Trophoblast cell (in vitro differentiated cells and primary cell): Measurements from ENCODE around the gene MDM1.
A peak's percentile ranks its signal among the peaks of the same experiment; 100 is the strongest.

Source experiments
- DNase-seq, 2 donors: peaks; one replicate each; pipeline ENCODE4 v3.0.0-alpha.2; 2016
- H2AFZ ChIP-seq: 2 replicates; pipeline ENCODE4 v1.6.1; 2013; ENCODE audit warnings: low read length, moderate library complexity, mild to moderate bottlenecking; ENCODE audit not compliant: insufficient read depth, poor library complexity
- H2AK5ac ChIP-seq: 2 replicates; pipeline ENCODE4 v1.6.1; 2013; ENCODE audit warnings: mild to moderate bottlenecking, low read length
- H2BK120ac ChIP-seq: 2 replicates; pipeline ENCODE4 v1.6.1; 2013; ENCODE audit warnings: low read length, mild to moderate bottlenecking, moderate library complexity; ENCODE audit not compliant: insufficient read depth, poor library complexity
- H2BK12ac ChIP-seq: 2 replicates; pipeline ENCODE4 v1.6.1; 2013; ENCODE audit warnings: mild to moderate bottlenecking, low read length, moderate library complexity
- H2BK5ac ChIP-seq: 2 replicates; pipeline ENCODE4 v1.6.1; 2013; ENCODE audit warnings: low read length, low read depth, moderate library complexity, mild to moderate bottlenecking; ENCODE audit not compliant: poor library complexity
- H3K14ac ChIP-seq: 2 replicates; pipeline ENCODE4 v1.6.1; 2013; ENCODE audit warnings: mild to moderate bottlenecking, low read length
- H3K18ac ChIP-seq: 2 replicates; pipeline ENCODE4 v1.6.1; 2013; ENCODE audit warnings: mild to moderate bottlenecking, low read length
- H3K23ac ChIP-seq: 2 replicates; pipeline ENCODE4 v1.6.1; 2013; ENCODE audit warnings: low read length
- H3K27ac ChIP-seq: 2 replicates; pipeline ENCODE4 v1.5.1; 2013; ENCODE audit warnings: low read depth, mild to moderate bottlenecking, inconsistent platforms, low read length, moderate library complexity
- H3K27me3 ChIP-seq: 2 replicates; pipeline ENCODE4 v1.6.1; 2013; ENCODE audit warnings: inconsistent platforms, mild to moderate bottlenecking, low read length, moderate library complexity; ENCODE audit not compliant: insufficient read depth
- H3K36me3 ChIP-seq, 2 experiments: 1 replicate in 1 of 2; 2 replicates in 1 of 2; pipeline ENCODE4 v1.6.1; 2013; ENCODE audit warnings: low read length in 2 of 2, mild to moderate bottlenecking in 2 of 2, moderate library complexity in 1 of 2; ENCODE audit not compliant: insufficient read depth in 2 of 2, control insufficient read depth in 1 of 2
- H3K4ac ChIP-seq: 2 replicates; pipeline ENCODE4 v1.6.1; 2013; ENCODE audit warnings: low read depth, mild to moderate bottlenecking, low read length, moderate library complexity
- H3K4me1 ChIP-seq, 2 experiments: 1 replicate in 1 of 2; 2 replicates in 1 of 2; pipeline ENCODE4 v1.6.1; 2013; ENCODE audit warnings: low read length in 2 of 2, mild to moderate bottlenecking in 2 of 2, moderate library complexity in 1 of 2; ENCODE audit not compliant: insufficient read depth in 2 of 2, control insufficient read depth in 1 of 2
- H3K4me2 ChIP-seq: 2 replicates; pipeline ENCODE4 v1.6.1; 2013; ENCODE audit warnings: inconsistent platforms, mild to moderate bottlenecking, low read length, moderate library complexity
- H3K4me3 ChIP-seq: 2 replicates; pipeline ENCODE4 v1.5.1; 2013; ENCODE audit warnings: mild to moderate bottlenecking, low read depth, low read length, inconsistent platforms
- H3K79me1 ChIP-seq: one replicate; pipeline ENCODE4 v1.6.1; 2013; ENCODE audit warnings: low read length
- H3K79me2 ChIP-seq: 2 replicates; pipeline ENCODE4 v1.6.1; 2013; ENCODE audit warnings: low read length, mild to moderate bottlenecking; ENCODE audit not compliant: control insufficient read depth, insufficient read depth, poor library complexity
- H3K9ac ChIP-seq: 2 replicates; pipeline ENCODE4 v1.6.1; 2013; ENCODE audit warnings: mild to moderate bottlenecking, low read length
- H3K9me3 ChIP-seq: 2 replicates; pipeline ENCODE4 v1.6.1; 2013; ENCODE audit warnings: low read depth, mild to moderate bottlenecking, control low read depth, inconsistent platforms, low read length; ENCODE audit not compliant: insufficient read depth
- H4K12ac ChIP-seq: 2 replicates; pipeline ENCODE4 v1.6.1; 2013; ENCODE audit warnings: low read depth, mild to moderate bottlenecking, low read length, moderate library complexity
- H4K8ac ChIP-seq: 2 replicates; pipeline ENCODE4 v1.6.1; 2013; ENCODE audit warnings: low read depth, mild to moderate bottlenecking, low read length, moderate library complexity
- H4K91ac ChIP-seq: one replicate; pipeline ENCODE4 v1.6.1; 2013; ENCODE audit warnings: low read depth, mild to moderate bottlenecking, low read length, moderate library complexity
- WGBS: extraction: QIAGEN DNeasy Blood & Tissue Kit; methylation state at CpG from one replicate; pipeline ENCODE4 v1.1.7; 2013; ENCODE audit warnings: missing lambda C conversion rate; ENCODE audit not compliant: insufficient read length, insufficient coverage; ENCODE audit errors: extremely low coverage; 5-methylcytosine and 5-hydroxymethylcytosine counted together

The MDM1 gene

DNA sequence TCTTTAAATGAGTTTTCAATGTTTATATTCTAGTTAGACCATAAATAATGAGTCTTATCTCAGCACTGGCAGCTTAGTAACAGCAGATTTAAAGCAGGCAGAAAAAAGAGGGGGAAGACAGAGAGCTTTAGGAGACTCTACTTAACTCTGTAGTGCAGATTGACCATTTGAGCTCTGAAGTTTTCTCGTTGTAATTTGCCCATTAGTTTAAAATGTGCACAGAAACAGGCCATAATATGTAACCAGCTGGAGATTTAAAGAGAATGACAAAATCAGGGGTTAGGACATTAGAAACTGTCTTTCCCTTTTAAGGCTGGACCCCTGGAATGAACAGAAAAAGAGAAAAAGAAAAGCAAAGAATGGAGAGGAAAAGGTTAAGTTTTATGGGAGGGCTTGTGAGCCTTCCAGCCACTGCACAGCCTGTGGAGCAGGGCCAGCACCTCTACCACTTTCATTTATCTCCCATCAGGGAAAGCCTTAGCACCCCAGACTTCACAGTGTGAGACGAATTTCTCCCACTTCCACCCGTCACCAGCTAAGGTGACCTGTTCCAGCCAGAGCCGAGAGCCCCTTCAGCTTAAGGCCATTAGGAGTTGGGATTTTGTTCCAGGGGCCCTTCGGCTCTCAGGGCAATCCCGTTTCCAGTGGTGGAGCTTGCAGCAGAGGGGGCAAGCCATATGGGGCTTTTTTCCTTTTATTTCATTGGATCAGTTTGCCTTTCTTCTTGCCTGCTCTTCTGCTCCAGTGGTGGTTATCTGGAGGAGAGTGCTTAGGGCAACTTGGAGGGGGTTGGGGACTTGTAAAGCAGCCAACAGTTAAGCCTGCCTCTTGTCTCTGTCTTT is 86.8 kb downstream of the MDM1 start:
- Histone ChIP-seq H2AK5ac (no peak overlapping the region), H3K18ac (no peak overlapping the region), H3K4ac (no peak overlapping the region), H3K4me1 (peaks cover under 1 to 4% of the 10 kb centered on the region in 2 experiments), H3K79me2 (no peaks in the 10 kb centered on the region), H3K27ac (no peak overlapping the region), H4K8ac (no peak overlapping the region), H4K91ac (no peak overlapping the region), H2BK5ac (no peak overlapping the region), H3K14ac (no peak overlapping the region), H3K36me3 (no peaks in the 10 kb centered on the region), H2BK120ac (no peak overlapping the region), H3K9me3 (no peaks in the 10 kb centered on the region), H3K9ac (no peak overlapping the region), H3K79me1 (no peaks in the 10 kb centered on the region), H3K23ac (no peak overlapping the region), H2AFZ (peak overlapping the region; percentile 17), H3K4me2 (no peak overlapping the region), H3K27me3 (no peaks in the 10 kb centered on the region), H3K4me3 (no peak overlapping the region), H4K12ac (no peak overlapping the region), H2BK12ac (no peak overlapping the region)
- no CpG with 5 or more reads among the region's 6 CpGs for WGBS
- no peak for DNase-seq
